ENCODE data around the gene UGT2A1.

The UGT2A1 gene

DNA sequence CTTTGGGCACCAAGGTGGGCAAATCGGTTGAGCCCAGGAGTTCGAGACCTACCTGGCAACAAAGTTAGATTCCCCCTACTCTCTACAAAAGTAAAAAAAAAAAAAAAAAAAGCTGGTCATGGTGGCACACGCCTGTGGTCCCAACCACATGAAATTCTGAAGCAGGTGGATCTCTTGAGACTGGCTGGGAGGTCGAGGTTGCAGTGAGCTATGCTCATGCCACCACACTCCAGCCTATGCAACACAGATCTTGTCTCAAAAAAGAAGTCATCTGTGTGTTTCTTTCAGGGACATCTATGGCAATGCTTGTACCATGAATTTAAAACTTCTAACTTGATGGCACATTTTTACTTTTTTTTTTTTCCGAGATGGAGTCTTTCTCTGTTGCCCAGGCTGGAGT is 68.9 kb downstream of the UGT2A1 start:
- DNase-seq, result no peak

DNA sequence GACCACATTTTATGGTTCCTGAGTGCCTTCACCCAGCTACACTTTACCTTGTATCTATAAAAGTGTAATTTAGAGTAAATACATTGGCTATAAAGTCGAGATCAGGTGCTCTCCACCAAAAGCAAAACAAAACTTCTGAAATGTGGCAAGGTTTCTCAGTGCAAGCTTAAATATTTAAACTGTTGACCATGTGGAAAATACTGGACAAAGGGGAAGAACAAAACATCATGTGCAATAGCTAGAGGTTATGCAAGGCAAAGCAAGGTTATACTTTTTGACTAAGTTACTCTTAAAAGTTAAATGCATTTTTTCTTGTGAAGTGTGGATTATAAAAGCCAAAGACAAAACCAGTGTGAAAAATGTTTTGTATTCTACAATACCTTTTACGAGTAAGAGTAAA is 69.5 kb downstream of the UGT2A1 start:
- DNase-seq, result no peak

DNA sequence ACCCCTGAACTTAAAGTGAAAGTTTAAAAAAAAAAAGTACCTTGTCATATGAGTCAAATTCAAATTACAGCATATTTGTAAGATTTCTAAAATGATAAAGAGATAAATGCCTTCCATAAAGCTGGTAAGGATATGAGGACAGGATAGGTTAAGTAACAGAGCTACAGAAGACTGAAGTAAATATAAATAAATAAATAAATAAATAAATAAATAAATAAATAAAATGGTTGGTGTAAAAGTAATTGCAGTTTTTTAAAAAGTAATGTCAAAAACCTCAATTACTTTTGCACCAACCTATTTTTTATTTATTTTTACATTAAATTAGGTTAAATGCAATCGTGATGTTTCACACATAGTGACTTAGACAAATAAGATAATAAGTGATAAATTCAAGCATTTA is 75.8 kb downstream of the UGT2A1 start:
- DNase-seq, result no peak

DNA sequence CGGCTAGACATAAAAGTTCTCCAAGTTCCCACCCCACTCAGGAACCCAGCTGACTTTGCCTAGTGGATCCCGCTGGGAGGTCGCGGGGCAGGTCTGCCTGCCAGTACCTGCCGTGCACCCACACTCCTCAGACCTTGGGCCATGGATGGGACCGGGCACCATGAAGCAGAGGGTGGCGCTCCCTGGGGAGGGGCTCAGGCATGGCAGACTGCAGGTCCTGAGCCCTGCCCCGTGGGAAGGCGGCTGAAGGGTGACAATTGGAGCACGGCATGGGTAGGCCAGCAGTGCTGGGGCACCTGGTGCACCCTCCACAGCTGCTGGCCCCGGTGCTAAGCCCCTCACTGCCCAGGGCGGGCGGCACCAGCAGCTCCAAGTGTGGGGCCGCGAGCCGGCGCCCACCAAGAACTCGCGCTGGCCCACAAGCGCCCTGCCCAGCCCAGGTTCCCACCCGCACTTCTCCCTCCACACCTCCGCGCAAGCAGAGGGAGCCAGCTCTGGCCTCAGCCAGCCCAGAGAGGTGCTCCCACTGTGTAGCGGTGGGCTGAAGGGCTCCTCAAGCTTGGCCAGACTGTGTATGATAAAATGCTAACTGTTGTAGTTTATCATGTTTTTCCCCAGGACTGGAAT is 76.7 kb downstream of the UGT2A1 start:
- DNase-seq, result no peak

DNA sequence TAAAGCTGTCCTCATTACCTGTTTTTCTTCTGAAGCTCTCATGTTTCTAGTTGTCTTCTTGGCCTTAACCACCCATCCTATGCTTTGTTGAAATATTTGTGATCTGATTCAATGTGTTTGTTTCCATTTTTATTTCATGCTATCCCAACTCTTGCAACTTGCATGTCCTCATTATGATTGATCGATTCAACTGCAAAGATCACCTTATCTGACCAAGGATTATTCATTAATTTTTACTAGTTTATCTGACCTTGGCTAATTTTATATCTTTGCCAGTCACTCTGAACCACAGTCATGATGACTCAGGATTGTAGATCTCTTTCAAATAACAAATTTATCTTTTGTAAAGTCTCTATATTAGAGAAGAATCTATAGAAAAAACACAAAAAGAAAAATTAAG is 84.3 kb downstream of the UGT2A1 start:
- DNase-seq, result no peak

DNA sequence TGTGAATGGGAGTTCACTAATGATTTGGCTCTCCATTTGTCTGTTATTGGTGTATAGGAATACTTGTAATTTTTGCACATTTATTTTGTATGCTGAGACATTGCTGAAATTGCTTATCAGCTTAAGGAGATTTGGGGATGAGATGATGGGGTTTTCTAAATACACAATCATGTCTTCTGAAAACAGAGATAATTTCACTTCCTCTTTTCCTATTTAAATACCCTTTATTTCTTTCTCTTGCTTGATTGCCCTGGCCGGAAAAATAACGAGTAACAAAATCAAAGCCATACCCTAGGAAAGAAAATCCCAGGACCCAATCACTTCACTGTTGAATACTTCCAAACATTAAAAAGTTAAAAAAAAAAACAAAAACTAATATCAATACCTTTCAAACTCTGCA is 89.6 kb downstream of the UGT2A1 start:
- DNase-seq, result no peak

DNA sequence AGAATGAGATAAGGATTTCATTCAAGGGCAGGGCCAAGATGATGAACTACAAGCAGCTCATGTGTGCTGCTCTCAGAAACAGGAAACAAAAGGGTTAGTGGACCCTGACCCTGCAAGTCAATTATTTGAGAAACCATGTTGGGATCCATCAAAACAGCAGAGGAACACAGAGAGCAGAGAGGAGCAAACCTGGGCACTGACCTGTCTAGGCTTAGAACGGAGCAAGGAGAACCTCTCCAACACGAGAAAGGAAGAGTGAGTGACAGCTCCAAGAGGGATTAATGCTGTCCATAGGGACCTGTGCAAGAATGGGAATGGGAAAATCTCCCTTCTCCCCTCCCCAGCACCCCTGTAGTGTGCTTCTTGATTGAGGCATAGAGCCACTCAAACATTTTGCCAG is 103.4 kb downstream of the UGT2A1 start:
- DNase-seq, result no peak

DNA sequence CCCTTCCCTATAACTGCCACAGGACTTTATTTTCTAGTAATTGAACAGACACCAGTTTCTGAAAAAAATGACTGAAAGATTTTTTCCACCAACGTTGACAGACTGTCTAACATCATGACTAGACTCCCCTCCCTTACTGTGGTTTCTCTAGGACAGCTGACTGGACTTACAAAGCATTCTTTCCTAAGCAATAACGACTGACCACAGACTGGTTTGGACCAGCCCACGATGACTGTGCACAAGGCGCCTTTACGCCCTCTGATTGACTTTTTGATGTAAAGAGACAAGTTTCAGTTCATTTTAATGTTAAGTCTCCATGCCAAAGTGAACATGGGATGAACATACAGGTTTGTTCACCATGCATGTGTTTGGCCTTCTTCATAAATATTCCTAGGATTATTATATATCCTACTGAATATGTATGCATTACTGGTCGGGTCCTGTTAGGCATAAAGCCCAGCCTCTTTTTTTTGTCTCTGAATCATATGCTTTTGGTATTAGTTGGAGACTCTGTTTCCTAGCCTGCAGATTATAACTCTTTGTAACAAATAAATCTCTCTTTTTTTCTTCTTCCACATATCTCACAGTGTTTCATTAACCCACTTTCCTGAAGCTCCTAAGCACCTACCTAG is 106.8 kb downstream of the UGT2A1 start:
- DNase-seq, result no peak
